Measurements from ENCODE around the gene AVPR1B.
"Not testable (repeated sequence)": the region's sequence is repeated elsewhere in the genome, so short reads cannot be mapped to it uniquely, and the experiment has no call there.

Gene AVPR1B

DNA sequence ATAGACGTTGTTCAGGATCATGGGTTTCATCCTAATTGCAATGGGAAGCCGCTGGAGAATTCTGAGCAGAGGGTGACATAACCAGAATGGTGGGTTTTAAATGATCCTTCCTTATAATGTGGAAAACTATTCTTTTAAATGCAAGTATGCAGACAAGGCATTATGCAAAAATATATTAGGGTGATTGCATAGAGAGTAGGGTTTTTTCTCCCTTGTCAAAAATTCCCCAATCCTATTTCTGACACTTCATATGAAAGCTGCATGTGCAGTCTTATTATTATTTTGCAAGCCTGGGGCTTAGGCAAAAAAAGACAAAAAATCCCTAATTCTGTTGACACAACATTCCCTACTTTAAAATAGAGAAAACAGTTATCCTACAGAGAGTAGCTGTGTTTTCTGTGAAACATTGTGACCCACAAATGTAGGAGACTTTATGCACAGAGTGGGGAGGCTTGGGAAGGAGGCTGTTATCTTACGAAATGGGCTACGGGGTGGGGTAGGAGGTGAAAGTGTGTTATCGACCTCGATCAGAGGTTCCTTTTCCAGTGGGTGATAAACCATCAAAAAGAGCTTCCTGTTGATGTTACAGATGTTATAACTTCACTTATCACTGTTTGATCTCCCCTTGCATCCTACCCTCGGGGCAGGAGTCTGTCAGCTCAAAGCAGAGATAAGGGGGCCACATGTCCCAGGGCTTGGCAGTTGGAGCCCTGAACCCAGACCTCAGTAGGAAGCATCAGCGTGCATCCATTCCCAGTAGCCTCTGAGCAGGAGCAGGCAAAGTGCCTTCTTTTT lies 37.0 kb downstream of the AVPR1B start:
- no peak for DNase-seq (ENCODE audit: low spot score)

DNA sequence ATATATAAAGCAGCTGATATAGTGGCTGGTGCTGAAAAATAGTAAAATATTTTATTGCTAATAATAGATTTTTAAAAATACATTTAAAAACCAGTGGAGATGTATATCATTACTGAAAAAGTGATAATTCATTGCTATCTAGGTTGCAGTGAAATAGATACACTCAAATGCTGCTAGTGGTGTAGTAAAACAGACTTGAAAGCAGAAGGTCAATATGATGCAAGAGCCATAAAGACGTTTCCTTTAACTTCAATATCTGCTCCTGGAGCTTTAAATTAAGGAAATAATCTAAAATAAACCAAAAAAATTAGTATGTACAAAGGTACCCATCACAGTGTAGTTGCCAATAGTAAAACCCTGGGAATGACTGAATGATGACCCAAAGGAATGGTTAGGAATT lies 38.1 kb downstream of the AVPR1B start:
- no peak for DNase-seq (ENCODE audit: low spot score)

DNA sequence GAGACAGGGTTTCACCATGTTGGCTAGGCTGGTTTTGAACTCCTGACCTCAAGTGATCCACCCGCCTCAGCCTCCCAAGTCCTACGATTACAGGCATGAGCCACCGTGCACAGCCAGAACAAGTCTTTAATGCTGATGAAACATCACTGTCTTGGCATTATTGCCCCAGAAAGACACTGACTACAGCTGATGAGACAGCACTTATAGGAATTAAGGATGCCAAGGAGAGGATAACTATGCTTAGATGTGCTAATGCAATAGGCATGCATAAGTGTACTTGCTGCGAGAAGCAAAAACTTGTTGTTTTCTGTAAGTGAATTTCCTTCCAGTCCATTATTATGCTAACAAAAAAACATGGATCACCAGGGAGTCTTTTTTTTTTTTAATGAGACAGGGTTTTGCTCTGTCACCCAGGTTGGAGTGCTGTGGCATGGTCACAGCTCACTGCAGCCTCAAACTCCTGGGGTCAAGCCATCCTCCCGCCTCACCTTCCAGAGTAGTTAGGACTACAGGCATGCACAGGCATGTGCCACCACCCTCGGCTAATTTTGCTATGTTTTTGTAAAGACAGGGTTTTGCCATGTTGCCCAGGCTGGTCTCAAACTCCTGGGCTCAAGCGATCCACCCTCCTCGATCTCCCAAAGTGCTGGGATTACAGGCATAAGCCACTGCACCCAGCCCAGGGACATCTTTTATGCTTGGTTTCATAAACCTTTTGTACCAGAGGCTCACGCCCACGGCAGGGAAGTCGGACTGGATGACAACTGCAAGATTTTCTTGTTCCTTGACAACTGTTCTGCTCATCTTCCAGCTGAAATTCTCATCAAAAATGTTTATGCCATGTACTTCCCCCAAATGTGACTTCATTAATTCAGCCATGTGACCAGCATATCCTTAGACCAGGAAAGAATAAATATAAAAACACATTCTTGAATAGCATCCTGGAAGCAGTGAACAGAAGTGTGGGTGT lies 41.1 kb downstream of the AVPR1B start:
- DNase-seq (ENCODE audit: low spot score): no peak

DNA sequence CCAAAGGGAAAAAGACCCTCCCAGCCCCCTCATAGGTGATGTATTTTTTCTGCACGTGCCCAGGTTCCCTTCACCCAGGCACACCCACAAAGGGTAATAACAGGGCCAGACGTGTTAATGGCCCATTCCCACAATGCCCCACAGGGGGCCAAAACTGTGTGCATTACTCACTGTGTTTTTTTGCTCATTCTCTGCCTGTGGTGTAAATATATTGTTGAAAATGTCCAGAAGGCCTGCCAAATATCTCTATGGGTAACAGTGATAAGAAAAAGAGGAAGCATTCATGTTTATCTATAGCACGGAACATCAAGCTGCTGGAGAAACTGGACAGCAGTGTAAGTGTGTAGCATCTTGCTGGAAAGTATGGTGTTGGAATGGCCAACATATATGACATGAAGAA lies 42.3 kb downstream of the AVPR1B start:
- no peak for DNase-seq (ENCODE audit: low spot score)

DNA sequence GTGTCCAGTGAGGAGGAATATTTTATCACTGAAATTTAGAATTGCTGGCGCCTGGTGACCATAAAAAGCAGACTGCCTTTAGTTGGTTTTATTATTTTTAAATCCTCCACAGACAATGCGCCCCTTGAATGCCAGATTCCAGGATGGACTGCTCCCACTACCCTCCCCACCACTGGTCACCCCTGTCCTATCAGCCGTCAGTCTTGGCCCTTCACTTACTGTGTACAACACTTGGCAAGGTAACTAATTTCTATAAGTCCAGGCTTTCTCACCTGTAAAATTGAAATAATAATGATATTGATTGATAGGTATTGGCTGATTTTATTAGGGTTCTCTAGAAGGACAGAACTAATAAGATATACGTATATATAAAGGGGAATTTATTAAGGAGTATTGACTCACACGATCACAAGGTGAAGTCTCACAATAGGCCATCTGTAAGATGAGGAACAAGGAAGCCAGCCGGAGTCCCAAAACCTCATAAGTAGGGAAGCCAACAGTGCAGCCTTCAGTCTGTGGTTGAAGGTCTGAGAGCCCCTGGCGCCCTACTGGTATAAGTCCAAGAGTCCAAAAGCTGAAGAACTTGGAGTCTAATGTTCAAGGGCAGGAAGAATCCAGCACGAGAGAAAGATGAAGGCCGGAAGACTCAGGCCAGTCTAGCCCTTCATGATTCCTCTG lies 46.4 kb downstream of the AVPR1B start:
- no peak for DNase-seq (ENCODE audit: low spot score)

DNA sequence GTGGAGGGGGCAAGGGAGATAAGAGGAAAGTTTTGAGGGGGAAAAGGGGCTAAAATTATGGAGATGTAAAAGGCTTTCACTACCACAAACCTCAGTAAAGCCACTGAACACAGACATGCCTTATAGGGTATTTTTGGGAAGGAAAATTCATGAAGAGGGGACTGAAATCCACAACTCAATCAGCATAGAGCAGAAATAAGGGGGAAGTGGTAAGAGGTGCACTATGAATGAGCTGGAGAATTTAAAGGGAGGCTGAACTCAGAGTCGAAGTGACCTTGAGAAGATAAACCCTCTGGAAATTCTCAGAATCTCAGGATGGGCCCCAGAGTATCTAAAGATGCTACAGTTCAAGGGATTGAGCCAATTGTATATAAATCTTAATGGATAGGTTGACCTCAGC lies 48.9 kb downstream of the AVPR1B start:
- DNase-seq (ENCODE audit: low spot score): no peak

DNA sequence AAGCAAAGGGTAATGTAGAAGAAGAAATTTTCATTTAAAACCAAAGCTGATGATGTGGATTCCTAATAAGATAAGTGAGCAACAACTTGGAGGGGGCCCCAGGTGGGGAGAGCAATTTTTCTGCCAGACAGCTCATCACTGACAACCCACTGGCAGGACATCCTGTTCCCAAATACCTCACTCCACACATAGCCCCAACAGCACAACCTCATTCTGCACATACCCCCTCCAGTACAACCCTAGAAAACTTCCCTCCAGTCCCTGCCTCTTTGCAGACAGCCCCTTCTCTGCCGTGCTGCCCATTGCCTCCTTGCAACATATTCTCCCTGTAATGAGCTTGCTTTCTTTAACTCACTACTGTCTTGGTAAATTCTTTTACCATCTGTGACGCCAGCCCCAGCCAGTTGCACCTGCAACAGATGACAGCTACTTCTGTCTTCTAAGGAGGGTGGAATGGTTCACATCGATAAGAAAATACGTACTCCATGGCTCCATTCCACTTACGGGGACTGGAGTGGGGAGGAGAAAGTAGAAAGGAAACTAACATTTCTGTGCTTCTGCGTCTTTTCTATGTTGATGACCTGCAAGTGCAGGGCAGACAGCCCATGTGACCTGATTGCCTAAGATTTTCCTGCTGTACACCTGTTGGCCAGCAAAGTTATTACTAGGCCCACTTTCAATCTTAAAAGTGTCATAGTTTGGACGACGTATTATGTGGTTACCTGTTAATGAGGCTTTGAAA lies 49.5 kb downstream of the AVPR1B start:
- no peak for DNase-seq (ENCODE audit: low spot score)

DNA sequence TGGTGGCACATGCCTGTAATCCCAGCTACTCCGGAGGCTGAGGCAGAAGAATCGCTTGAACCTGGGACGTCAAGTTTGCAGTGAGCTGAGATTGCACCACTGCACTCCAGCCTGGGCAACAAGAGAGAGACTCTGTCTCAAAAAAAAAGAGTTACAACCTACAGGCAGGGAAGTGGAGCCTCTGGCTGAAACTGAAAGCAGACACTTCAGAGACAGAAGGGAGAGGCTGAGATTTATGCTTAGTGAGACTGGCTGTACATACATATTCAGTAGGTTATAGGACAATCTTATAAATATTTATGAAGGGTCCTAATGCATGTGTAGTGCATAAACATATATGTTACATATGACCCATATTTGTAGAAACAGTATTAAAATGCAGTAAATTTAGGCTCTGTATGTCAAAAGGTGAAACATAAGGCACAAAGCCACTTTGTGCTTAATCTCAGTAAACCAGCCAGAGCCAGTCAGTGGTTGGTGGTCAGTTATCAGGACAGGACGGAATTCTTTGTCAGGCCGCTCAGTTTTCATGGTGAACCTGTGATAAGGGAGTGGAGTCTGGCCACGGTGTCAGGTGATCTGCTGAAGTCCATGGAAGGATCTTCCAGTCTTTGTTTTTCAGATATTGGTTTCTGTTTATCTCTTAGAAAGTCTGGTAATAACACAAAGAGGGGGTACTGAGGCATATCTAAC lies 50.6 kb downstream of the AVPR1B start:
- DNase-seq (ENCODE audit: low spot score): peak; percentile 26

DNA sequence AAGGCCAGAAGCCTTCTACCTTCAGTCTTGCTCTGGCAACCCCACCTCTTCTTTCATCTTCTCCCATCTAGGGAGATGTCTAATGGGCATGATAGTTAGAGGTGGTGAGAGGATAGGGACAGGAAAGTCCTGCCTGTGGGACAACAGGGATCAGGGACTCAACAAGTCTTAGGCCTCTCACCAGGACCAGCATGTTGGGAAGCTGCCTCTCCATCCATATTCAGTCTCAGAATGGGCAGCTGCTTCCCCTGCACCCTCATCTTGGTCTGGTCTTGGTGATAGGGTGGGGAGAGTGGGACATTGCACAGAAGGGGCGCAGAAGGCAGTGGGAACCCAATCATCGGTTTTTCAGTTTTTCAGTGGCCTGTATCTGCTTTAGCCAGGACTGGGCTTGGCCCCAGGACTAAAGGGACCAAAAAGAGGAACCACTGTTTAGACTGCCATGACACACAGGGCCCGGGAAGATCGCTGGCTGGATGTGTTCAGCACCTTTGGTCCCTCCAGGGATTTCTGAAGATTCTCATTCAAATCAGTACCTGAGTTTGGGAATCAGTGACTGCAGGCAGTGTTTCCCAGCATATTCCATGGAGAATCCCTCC lies 51.5 kb downstream of the AVPR1B start:
- no peak for DNase-seq (ENCODE audit: low spot score)

DNA sequence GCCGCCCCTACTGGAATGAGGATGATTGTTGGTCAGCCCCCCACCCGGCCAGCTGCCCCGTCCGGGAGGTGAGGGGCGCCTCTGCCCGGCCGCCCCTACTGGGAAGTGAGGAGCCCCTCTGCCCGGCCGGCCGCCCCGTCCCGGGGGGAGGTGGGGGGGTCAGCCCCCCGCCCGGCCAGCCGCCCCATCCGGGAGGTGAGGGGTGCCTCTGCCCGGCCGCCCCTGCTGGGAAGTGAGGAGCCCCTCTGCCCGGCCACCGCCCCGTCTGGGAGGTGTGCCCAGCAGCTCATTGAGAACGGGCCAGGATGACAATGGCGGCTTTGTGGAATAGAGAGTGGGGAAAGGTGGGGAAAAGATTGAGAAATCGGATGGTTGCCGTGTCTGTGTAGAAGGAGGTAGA lies 52.7 kb downstream of the AVPR1B start:
- DNase-seq (ENCODE audit: low spot score): not testable (repeated sequence)

DNA sequence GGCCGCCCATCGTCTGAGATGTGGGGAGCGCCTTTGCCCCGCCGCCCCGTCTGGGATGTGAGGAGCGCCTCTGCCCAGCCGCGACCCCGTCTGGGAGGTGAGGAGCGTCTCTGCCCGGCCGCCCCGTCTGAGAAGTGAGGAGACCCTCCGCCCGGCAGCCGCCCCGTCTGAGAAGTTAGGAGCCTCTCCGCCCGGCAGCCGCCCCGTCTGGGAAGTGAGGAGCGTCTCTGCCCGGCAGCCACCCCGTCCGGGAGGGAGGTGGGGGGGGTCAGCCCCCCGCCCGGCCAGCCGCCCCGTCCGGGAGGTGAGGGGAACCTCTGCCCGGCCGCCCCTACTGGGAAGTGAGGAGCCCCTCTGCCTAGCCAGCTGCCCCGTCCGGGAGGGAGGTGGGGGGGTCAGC lies 53.2 kb downstream of the AVPR1B start:
- DNase-seq (ENCODE audit: low spot score): not testable (repeated sequence)

DNA sequence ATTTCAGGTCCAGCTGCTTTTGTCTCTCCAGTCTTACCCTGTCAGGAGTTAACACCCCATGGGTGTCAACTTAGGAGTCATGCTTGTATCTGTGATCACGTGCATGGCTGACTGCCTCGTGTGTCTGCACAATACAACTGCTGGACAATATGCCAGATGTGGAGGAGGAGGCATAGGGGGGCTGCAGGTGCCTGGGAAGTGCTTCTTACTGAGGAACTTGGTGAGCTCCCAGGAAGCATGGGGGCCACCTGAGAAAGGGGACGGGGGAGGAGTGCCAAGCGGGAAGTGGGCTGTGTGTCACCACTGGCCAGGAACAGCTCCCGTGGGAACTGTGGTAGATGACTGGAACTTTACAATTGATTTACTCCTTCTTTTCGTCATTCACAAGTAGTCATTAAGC lies 54.7 kb downstream of the AVPR1B start:
- DNase-seq (ENCODE audit: low spot score): no peak

DNA sequence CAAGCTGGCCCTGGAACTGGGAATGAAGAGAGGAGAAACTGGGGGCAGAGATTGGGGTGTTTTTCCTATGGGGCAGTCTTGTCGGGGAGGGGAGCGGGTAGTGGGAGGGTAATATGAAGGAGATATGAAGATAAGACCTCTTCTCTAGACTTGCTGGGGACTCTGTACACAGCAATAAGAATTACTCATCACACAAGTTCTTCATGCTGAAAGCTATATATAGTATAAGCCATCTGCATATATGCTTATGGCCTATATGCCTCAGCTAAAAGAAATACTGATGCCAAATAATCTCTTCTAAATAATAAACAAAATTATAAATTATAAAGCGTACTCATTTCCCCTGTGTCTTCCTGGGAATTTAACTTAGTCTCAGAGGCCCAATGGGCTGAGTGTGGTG lies 56.3 kb downstream of the AVPR1B start:
- no peak for DNase-seq (ENCODE audit: low spot score)
